ENCODE results near the gene CALCR.

Gene CALCR

DNA sequence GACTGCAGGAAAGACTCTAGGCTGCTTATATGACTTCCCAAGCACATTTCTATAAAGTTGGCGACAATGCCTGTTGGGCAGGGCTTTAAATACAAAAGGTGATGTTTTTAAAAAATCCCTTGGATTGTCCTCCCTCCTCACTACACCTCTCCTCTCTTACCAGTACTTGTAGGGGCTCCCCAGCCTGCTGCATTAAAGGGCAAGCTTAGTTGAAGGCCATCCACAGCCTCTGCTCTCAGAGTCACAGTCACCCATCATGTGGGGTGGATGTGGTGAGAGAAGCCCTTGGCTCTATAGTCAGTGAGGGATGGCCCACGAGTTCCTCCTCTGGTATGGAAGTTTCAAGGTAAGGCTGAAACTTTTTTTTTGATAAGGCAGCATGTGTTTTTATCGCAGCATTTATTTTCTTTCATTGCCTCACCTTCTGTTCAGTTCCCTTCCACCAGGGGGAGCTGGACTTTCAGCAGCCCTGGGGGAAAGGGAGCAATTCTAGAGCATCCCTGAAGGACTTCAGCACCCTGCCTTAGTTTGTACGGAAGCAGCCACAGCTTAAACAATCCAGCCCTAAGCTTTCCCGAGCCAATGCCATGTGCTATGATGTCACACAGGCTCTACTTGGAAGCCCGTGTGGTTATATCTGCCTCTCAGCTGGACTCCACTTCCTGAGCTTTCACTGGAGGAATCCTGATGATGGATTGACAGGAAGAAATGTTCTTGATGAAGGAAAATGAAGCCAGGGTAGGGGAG, 131.9 kb downstream of the CALCR start:
- no peak for DNase-seq

GRCh38 chr7:93435791-93436190, 138.7 kb downstream of the CALCR start:
- DNase-seq = no peak

GRCh38 chr7:93432130-93432529, 142.4 kb downstream of the CALCR start:
- DNase-seq = no peak

- DNase-seq = peak; percentile 20
Measured at GRCh38 chr7:93430917-93431588, 143.5 kb downstream of the CALCR start.

DNA sequence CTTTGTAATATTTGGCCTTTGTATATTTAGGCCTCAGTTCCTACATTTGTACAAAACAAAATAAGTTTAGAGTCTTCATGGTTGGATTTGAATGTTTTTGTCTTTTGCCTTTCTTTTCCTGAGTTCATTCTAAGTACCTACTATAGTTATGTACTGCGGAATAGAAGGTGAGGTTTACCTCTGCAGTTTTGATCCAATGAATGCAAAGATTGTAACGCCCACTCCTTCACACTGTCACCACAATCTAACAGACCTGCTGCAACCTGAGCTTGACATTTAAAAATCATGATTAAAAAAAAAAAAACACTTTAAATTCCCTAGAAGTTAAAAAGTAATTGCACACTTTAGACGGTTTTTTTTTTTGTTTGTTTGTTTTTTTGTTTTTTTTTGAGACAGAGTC, 145.0 kb downstream of the CALCR start:
- no peak for DNase-seq

- peak; percentile 16 for DNase-seq
Measured at GRCh38 chr7:93427107-93427506, 147.4 kb downstream of the CALCR start.

GRCh38 chr7:93426155-93426696, 148.3 kb downstream of the CALCR start:
- DNase-seq = no peak

GRCh38 chr7:93414574-93414973, 159.9 kb downstream of the CALCR start:
- no peak for DNase-seq

DNA sequence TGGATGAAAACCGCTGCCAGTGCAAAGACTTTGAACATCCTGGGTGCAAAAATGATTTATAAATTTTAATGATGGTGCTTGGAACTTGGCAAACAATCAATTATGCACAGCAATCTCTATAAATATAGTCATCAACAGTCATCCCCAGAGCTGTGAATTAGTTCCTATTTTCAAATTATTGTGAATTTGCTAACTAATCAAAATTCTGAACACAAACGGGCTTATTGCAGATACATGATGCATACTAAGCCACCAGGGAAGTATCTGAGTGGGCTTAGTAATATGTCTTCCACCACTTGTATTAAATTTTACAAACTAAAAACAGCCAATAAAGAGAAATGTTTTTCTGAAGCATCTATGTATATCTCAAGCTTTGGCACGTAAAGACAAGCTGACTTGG, 165.2 kb downstream of the CALCR start:
- DNase-seq = no peak

GRCh38 chr7:93407239-93407638, 167.3 kb downstream of the CALCR start:
- DNase-seq = no peak

DNA sequence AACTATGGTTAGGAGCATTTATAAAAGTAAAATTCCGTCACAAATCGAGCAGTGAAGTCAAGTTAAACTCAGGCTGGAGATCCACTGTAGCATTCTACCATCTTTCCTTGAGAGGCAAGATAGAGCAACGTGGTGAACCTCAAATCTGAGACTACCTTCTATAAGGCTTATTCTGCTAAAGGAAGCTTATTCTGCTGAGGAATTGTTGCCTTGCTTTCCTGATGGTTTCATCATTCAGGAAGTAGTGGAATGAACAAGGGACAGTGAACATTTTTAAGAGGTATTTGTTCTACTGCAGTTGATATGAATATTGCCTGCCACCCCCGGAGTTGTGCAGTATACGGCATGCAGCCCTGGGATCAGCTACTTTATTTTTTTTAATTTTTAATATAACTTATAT, 171.6 kb downstream of the CALCR start:
- no peak for DNase-seq

- no peak for DNase-seq
Measured at GRCh38 chr7:93399642-93400041, 174.9 kb downstream of the CALCR start.

- no peak for DNase-seq
Measured at GRCh38 chr7:93392984-93393383, 181.5 kb downstream of the CALCR start.

DNA sequence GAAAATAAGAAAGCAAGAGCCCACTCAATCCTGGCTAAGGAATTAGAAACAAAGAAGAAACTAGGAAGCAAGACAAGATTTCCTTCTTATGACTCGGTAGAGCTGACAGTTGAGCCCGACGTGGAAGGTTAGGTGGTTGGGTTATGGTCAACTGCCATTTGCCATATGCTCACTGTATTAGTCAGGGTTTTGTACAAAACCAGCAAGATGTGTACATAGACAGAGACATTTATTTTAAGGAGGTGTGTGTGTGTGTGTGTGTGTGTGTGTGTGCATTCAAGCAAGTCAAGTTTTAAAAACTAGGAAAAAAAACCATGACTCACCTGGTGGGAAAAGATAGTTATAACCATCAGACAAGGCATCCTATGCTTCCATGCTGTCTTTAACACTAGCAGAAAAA, 183.9 kb downstream of the CALCR start:
- DNase-seq = no peak

DNA sequence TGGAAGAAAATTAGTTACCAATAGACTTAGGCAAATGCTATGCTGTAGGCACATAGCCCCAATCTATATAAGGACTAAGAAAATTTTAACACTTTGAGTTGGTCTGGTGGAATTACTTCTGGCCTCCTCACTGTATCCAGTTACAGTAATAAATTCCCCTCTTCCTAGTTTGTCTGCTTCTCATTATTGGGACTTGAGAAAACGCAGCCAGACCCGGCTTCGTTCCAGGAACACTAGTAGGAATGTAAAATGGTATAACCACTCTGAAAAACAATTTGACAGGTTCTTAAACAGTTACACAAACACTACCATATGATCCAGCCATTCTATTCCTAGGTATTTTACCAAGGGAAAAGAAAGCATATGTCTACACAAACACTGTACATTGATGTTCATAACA, 192.2 kb downstream of the CALCR start:
- no peak for DNase-seq

- DNase-seq = no peak
Measured at GRCh38 chr7:93378131-93378760, 196.3 kb downstream of the CALCR start.

DNA sequence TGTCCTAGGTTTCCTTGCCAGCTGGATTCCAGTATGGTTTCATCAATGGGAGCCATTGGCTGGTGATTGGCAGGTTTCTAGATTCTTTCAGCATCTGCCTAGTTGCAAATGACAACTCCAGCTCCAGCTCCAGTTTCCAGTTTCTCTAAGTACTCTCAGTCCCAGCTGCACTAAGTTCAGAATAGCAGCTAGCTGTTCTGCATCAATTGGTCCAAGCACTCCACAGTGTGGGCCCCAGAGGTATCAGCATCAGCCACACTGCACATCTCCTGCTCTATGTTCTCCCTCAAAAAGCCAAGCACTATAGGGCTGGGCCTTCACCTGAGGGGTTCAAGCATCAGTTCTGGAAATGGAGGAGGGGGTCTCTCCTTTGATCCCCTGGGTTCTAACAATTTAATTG, 198.9 kb downstream of the CALCR start:
- no peak for DNase-seq

Measured in KG1 (cell line).